Activated gamma-delta T cell treated with Interleukin-2 at 50 U/mL for 16 hours (primary cell): Measurements from ENCODE around the gene RYR3.

ENCODE experiments used
- DNase-seq: peaks from one replicate; pipeline ENCODE4 v3.0.0-alpha.2; 2020

RYR3 gene

DNA sequence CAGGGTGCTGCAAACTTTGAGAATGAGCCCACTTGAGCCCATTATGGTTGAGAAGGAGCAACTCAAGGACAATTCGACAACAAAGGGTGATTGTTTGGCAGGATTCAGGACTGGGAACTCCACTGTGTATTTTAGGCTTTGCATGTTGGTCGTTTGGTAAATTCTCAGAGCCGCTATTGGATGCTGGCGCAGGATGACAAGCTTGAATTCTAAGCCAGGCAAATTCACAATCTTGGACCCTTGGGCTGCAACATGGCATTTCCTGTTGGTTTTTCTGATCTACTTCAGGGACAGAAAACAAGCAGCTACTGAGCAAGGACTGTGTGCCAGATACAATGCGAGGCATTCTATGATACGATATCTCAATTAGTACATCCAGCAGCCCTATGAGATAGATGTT, 82.8 kb downstream of the RYR3 start:
- DNase-seq = no peak

DNA sequence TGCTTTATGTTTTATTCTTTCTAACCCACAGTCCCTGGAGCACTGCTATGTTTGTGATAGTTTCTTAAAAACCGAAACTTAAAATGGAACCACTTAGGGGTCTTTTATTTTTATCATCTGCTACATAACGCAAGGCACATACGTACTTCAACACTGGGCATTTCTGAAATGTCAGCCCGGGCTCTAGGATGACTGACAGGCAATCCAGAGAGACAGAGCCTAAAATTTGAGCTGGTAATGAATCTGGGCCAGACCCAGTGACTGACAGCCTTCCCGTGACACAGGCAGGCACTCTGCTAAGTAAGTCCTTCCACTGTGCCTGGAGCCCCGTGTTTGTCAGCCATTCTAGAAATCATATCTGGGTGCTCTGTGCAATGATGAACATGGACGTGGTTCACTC, 84.6 kb downstream of the RYR3 start:
- no peak for DNase-seq

GRCh38 chr15:33395846-33396245, 85.1 kb downstream of the RYR3 start:
- DNase-seq = no peak

GRCh38 chr15:33396475-33396874, 85.7 kb downstream of the RYR3 start:
- DNase-seq = no peak

GRCh38 chr15:33398555-33398954, 87.8 kb downstream of the RYR3 start:
- DNase-seq = no peak

DNA sequence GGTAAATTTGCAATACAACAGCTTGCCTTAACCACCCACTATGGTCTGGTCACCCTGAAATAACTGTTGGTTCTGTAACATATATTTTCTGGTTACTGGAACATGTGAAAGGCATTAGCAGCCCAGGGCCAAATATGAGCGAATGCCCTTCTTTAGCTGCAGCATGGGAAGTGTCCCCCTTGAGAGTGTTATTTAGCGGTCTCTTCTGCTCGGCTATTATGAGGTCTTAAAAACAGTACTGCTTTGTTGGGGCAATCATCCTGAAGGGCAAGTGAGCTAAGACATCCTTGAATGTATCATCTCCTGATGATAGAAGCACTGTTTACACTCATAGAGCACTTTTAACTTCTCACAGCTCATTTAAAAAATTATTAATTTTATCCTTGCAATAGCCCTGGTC, 90.2 kb downstream of the RYR3 start:
- no peak for DNase-seq

GRCh38 chr15:33402600-33402999, 91.8 kb downstream of the RYR3 start:
- DNase-seq = no peak

DNA sequence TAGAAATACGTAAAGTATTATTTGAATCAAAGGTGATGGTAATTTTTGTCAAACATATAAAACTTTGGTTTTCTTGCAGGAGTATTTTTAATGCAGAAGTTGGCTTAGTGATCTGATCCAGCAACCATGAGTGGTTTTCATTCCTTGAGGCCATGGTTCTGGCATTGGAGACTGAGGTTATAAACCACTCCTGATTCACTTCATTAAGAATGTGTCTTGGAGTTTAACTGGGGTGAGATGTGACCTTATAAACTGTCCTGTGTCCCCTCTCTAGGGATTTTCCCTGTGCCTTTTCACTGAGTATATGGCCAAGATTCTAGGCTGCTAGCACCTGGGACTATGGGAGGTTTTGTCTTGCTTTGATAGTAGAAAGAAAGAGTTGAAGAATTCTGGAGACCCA, 94.3 kb downstream of the RYR3 start:
- DNase-seq = no peak

DNA sequence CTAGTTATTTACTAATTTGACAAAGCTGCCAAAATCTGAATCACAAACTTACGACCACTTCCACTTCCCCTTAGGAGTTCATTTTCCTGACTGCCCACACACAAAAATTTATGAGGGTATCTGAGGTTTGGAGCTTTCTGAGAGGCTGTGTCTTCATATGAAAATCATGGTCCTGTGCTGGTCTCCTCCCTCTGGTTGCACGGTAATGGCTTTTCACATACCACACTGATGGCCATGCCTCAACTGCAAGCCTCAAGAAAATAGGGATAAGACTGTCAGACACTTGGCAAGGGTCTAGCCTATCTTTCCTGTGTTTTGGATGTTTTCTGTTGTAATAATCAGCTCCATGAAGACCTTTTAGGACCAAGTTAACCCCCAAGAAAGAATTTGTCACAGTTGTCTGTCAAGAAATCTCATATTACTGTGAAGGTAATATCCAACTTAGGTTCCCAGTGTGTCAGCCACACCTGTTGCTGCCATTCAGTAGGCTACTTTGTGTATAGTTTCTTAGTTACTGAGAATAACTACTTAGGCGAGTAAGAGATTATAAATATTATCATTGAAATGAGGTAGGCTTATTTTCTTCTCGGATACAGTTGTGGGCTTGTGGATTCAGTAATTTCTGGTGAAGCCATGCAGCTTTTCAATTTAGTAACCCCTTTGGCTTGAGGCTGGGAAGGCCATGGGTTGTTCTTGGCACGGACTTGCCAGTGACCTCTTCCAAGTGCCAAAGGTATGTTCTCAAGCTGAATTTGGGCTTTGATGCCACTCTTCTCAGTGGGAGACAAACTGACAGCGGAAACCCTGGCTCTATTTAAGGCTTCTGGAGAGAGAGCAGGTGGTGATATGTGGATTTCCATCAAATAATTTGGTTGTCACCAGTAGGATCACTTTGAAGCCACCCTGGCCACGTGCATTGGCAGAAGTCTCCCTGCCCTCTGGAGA, 101.1 kb downstream of the RYR3 start:
- no peak for DNase-seq

GRCh38 chr15:33419701-33420100, 108.9 kb downstream of the RYR3 start:
- no peak for DNase-seq

GRCh38 chr15:33424025-33424424, 113.3 kb downstream of the RYR3 start:
- no peak for DNase-seq

DNA sequence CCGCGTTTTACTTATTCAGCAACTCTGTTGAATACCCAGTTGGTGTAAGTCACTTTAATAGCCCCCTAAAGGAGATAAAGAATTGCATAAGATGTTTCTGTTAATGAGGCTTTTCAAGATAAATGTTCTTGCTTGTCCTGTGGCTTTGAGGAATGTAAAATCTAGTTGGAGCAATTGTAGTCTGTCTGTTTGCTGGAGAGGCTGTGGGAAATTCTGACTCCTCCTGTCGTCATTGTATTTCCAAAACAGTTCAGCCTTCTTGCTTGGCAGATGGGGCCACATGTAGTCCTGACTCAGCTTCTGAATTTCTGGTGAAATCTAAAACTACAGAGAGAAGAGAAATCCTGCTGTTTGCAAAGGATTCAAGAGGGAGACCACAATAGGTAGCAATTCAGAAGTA, 114.4 kb downstream of the RYR3 start:
- DNase-seq = no peak

GRCh38 chr15:33430577-33430976, 119.8 kb downstream of the RYR3 start:
- DNase-seq = no peak

DNA sequence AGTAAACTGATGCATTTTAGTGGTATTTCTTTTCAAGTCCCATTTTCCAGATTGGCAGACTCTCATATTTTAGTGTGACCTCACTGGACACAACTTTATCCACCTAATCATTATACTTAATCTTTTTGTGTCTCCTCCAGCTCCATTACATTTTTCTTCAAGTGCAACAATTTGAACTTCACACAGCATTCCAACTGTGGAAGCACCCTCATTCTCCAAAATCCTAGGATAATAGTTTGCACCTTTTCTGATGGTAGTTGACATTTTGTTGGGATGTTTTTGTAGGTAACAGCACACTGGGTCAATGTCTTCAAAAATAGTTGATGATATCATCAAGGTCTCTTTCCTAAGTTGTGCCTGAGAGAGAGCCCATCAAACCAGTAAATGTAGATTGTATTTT, 123.1 kb downstream of the RYR3 start:
- no peak for DNase-seq

- no peak for DNase-seq
Observed at GRCh38 chr15:33438396-33438795, 127.6 kb downstream of the RYR3 start.

- DNase-seq = no peak
Observed at GRCh38 chr15:33440900-33441299, 130.1 kb downstream of the RYR3 start.

DNA sequence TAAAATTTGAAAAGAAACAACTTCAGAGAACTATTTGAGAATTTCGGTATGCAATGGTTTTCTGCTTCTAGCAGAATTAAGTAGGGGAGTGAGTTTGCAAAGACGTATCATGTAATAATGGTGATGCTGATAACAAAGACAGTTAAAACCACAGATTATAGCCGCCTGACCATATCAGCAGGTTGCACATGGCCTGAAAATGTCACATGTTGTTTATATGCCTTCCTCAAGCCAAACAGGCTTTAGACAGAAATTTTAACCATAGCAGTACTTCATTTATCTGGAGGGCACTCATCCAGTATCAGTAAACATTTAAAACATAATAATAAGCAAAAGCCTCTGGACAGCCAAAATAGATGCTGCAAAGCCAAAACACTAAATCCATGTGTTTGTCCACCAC, 131.7 kb downstream of the RYR3 start:
- DNase-seq = no peak

- DNase-seq = no peak
Observed at GRCh38 chr15:33443708-33444107, 132.9 kb downstream of the RYR3 start.

DNA sequence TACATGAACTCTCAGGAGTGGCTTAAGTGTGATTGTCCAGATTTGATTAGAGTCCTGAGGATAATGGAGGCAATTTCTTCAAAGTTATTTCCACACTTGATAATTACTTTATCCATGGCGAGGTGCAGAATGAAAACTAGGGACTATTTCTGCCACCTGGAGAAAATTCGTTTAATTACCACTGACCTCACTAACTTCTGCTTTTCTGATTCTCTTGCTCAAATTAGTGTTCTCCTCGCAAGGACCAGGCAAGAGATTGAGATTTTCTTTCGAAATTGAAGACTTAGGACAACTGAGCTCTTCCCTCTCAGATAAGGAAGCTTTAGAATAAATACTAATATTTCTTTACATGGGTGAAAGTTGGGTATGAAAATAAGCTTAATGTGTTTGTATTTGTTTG, 135.2 kb downstream of the RYR3 start:
- no peak for DNase-seq

DNA sequence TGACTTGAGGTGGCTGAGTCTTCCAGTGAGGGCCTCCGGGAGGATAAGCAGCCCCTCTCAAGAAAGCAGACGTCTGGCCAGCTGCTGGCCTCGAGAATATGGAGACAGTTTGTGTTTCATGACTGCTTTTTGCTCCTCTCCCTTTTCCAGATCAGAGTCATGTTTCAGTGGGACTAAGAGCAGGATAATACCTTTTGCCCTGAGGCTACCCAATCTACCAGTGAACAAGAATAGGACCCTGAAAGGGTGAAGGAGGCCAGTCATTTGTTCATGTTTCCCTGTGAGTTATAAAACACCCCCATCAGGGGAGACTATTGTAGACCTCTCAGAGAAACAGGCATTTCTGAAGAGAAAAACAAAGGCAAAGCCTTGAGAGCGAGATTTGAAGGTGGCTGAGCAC, 137.4 kb downstream of the RYR3 start:
- no peak for DNase-seq

DNA sequence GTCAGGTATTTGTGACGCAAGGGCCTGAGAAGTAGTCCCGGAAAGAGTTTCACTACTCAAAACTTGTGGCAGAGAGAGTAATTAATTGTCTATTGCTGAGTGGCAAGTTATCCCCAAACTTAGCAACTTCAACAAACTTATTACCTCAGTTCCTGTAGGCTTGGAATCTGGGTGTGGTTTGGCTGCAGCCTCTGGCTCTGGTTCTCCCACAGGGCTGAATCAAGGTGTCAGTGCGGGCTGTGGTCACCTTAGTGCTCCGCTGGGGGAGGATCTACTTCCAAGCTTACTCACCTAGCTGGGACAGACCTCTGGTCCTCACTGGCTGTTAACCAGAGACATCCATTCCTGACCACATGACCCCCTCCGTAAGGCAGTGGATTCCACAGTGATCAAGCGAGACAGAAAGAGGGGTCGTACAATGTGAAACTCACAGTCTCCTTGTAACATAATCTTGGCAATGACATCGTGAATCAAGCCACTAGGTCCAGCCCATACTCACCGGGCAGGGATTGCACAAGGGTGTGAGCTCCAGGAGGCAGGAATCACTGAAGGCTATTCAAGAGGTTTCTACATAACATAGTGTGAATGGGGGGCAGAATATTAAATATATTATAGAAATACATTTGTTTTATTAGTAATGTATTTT, 138.3 kb downstream of the RYR3 start:
- DNase-seq = no peak

GRCh38 chr15:33449810-33450209, 139.0 kb downstream of the RYR3 start:
- DNase-seq = no peak

- no peak for DNase-seq
Observed at GRCh38 chr15:33451385-33451784, 140.6 kb downstream of the RYR3 start.

- DNase-seq = no peak
Observed at GRCh38 chr15:33453761-33454160, 143.0 kb downstream of the RYR3 start.

- DNase-seq = no peak
Observed at GRCh38 chr15:33454346-33454745, 143.6 kb downstream of the RYR3 start.
